Measurements from ENCODE around the gene IL1A. TPM values are rescaled to one million over a fixed set of nuclear protein-coding genes. Genes with fewer than 3 reads are reported as not detected.

The IL1A gene
- total and polyA plus RNA-seq, 2 donors (not counting 3 experiments of a cell fraction or from before 2014, with no cell fraction given), result 0.29 to 1.4 TPM

DNA sequence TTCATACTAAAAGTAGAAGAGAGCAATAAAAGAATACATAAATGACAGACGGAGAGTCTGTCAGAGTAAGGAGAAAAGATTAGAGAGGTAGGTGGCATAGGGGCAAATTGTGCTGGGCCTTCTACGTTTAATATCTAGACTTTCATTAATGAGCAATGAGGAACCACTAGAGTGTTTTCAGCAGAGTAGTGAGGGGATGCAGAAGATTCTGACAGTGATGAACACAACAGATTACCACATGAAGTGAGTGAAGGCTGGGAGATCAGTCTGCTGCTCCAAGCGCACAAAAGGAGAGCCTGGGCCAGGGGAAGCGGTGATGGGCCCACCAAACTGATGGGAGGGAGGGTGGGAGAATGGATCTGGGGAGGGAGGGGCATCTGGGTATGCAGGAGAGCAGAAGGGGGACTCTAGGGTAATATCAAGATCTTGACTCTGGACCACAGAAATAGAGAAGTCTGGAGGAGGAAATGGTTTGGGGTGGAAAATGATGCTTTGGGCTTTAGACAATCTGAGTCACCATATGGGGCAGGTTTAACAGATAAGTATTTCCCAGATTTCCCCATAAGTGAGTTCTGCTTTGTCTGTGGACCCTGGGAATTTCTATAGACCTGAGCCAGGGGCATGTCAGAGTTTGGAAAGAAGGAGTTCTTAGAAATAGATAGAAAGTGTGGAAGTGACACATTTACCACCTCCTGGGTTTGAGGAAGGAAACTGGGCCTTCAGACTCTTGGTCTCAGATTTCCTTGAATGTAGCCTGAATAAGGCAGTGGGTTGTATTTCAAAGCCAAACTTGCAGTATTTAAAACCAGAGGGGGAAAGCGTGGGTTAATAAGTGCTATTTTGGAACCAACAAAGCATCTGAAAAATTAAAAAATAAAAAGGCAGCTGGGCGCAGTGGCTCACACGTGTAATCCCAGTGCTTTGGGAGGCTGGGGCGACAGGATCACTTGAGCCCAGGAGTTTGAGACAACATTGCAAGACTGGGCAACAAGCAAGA is 15.0 kb upstream of the IL1A start:
- H3K4me1 ChIP-seq (ENCODE audit: control insufficient read depth, extremely low read depth, insufficient read depth, low read length), result peaks cover 3% of the 10 kb centered on the region
- TF ChIP-seq, protein P1, sequence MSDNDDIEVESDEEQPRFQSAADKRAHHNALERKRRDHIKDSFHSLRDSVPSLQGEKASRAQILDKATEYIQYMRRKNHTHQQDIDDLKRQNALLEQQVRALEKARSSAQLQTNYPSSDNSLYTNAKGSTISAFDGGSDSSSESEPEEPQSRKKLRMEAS (IDR thresholded peaks at IDR 0.05; ENCODE audit: insufficient read depth, insufficient read length), result no peak
- no peak overlapping the region for H2AFZ ChIP-seq (ENCODE audit: low read depth, low read length)
- H3K9me1 ChIP-seq (replicated peaks; ENCODE audit: control insufficient read depth, extremely low read depth, insufficient read depth, low read length), result no peaks in the 10 kb centered on the region
- dilution Hi-C loops (cut with MboI; ENCODE audit: extremely low pct_ligation_motif_present, low sequenced_read_pairs), result no loop called here
- BruUV-seq (replicated peaks), result no TSS peak
- H4K20me1 ChIP-seq (replicated peaks; ENCODE audit: control insufficient read depth, extremely low read depth, insufficient read depth, low read length), result no peaks in the 10 kb centered on the region
- H3K79me2 ChIP-seq (ENCODE audit: control insufficient read depth, insufficient read depth, low read length), result no peaks in the 10 kb centered on the region
- FAIRE-seq, result peak; percentile 28
- CTCF ChIA-PET, result no interaction called here
- POLR2A ChIA-PET, result no interaction called here
- H3K4me2 ChIP-seq (ENCODE audit: insufficient read depth, low read length), result no peak overlapping the region
- H3K9me3 ChIP-seq (replicated peaks; ENCODE audit: control insufficient read depth, insufficient read depth, low read length), result no peaks in the 10 kb centered on the region
- intact Hi-C loops (cut with micrococcal nuclease), result no loop called here
- H3K9ac ChIP-seq (replicated peaks; ENCODE audit: extremely low read depth, insufficient read depth, low read length), result no peak overlapping the region
- H3K36me3 ChIP-seq (ENCODE audit: control insufficient read depth in 2 of 2, extremely low read depth in 1 of 2, insufficient read depth in 2 of 2, low read length in 2 of 2), result no peaks in the 10 kb centered on the region
- DNase-seq (ENCODE audit: low read depth, low spot score), result no peak
- H3K27me3 ChIP-seq (ENCODE audit: control insufficient read depth in 2 of 2, insufficient read depth in 2 of 2, low read length in 2 of 2), result no peaks in the 10 kb centered on the region
- no peak overlapping the region for H3K27ac ChIP-seq (ENCODE audit: insufficient read depth, low read depth, low read length)
- no peak overlapping the region for H3K4me3 ChIP-seq (replicated peaks in 1 of 3; ENCODE audit: insufficient read depth in 1 of 3, low read depth in 1 of 3, low read length in 3 of 3)

DNA sequence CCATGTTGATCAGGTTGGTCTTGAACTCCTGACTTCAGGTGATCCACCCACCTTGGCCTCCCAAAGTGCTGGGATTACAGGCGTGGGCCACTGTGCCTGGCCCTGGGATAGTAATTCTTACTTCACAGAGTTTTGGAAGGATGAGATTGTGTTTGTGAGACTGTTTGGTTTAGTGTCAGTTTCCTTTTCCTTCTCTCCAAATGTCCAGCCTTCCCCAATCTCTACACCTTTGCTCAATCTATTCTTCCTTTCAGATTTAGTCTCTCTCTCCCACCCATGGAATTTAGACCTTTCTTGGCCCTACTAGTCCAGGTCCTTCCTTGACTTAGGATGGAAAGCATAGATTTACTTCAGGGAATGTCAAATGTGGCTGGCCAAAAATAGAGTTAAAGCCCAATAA is 12.2 kb upstream of the IL1A start:
- TF ChIP-seq, protein P2, sequence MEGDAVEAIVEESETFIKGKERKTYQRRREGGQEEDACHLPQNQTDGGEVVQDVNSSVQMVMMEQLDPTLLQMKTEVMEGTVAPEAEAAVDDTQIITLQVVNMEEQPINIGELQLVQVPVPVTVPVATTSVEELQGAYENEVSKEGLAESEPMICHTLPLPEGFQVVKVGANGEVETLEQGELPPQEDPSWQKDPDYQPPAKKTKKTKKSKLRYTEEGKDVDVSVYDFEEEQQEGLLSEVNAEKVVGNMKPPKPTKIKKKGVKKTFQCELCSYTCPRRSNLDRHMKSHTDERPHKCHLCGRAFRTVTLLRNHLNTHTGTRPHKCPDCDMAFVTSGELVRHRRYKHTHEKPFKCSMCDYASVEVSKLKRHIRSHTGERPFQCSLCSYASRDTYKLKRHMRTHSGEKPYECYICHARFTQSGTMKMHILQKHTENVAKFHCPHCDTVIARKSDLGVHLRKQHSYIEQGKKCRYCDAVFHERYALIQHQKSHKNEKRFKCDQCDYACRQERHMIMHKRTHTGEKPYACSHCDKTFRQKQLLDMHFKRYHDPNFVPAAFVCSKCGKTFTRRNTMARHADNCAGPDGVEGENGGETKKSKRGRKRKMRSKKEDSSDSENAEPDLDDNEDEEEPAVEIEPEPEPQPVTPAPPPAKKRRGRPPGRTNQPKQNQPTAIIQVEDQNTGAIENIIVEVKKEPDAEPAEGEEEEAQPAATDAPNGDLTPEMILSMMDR (IDR thresholded peaks at IDR 0.05; ENCODE audit: extremely low read depth in 1 of 2, insufficient read depth in 1 of 2, low read depth in 1 of 2, low read length in 2 of 2), result no peak
- no peak for TF ChIP-seq MYC (IDR thresholded peaks at IDR 0.05; ENCODE audit: low read depth, low read length)
- no peak for TF ChIP-seq JUN (IDR thresholded peaks at IDR 0.05; ENCODE audit: borderline replicate concordance, insufficient read depth, insufficient read length, low read depth)
- no peak for TF ChIP-seq FOS (IDR thresholded peaks at IDR 0.05; ENCODE audit: borderline replicate concordance, insufficient read depth, low read length)
- no peak for TF ChIP-seq GATA2 (IDR thresholded peaks at IDR 0.05; ENCODE audit: insufficient read depth, insufficient read length, low read depth, low read length)
- TF ChIP-seq, protein P1 (IDR thresholded peaks at IDR 0.05; ENCODE audit: insufficient read depth, insufficient read length), result no peak
- TF ChIP-seq POLR2AphosphoS5 (IDR thresholded peaks at IDR 0.05; ENCODE audit: insufficient read depth, low read depth, low read length), result no peak
- TF ChIP-seq POLR2A (IDR thresholded peaks at IDR 0.05; ENCODE audit: low read depth, low read length), result no peak
- no peak for TF ChIP-seq EZH2 (IDR thresholded peaks at IDR 0.05; ENCODE audit: borderline replicate concordance, low read depth, low read length, severe bottlenecking)
- no peak for FAIRE-seq
- no peaks in the 10 kb centered on the region for H3K27me3 ChIP-seq (ENCODE audit: control insufficient read depth in 2 of 2, insufficient read depth in 2 of 2, low read length in 2 of 2)
- H4K20me1 ChIP-seq (replicated peaks; ENCODE audit: control insufficient read depth, extremely low read depth, insufficient read depth, low read length), result no peaks in the 10 kb centered on the region
- BruUV-seq (replicated peaks), result no TSS peak
- H3K9me1 ChIP-seq (replicated peaks; ENCODE audit: control insufficient read depth, extremely low read depth, insufficient read depth, low read length), result no peaks in the 10 kb centered on the region
- no peak overlapping the region for H3K9ac ChIP-seq (replicated peaks; ENCODE audit: extremely low read depth, insufficient read depth, low read length)
- intact Hi-C loops (cut with micrococcal nuclease) (no loop called here), dilution Hi-C loops (cut with MboI; ENCODE audit: extremely low pct_ligation_motif_present, low sequenced_read_pairs) (no loop called here)
- peaks cover 16% of the 10 kb centered on the region for H3K4me1 ChIP-seq (ENCODE audit: control insufficient read depth, extremely low read depth, insufficient read depth, low read length)
- no peak overlapping the region for H3K4me3 ChIP-seq (replicated peaks in 1 of 3; ENCODE audit: insufficient read depth in 1 of 3, low read depth in 1 of 3, low read length in 3 of 3)
- H3K27ac ChIP-seq (ENCODE audit: insufficient read depth, low read depth, low read length), result no peak overlapping the region
- ChIA-PET POLR2A (no interaction called here), CTCF (no interaction called here)
- no peak for DNase-seq (ENCODE audit: low read depth, low spot score)
- H3K9me3 ChIP-seq (replicated peaks; ENCODE audit: control insufficient read depth, insufficient read depth, low read length), result no peaks in the 10 kb centered on the region
- H3K4me2 ChIP-seq (ENCODE audit: insufficient read depth, low read length), result no peak overlapping the region
- no peaks in the 10 kb centered on the region for H3K79me2 ChIP-seq (ENCODE audit: control insufficient read depth, insufficient read depth, low read length)
- H3K36me3 ChIP-seq (ENCODE audit: control insufficient read depth in 2 of 2, extremely low read depth in 1 of 2, insufficient read depth in 2 of 2, low read length in 2 of 2), result no peaks in the 10 kb centered on the region
- H2AFZ ChIP-seq (ENCODE audit: low read depth, low read length), result no peak overlapping the region

Measured in endothelial cell of umbilical vein (primary cell).